Large intestine (tissue), 3 donors: ENCODE results near the gene AXL. TPM values are rescaled to one million over a fixed set of nuclear protein-coding genes. Genes with fewer than 3 reads are reported as not detected.
"Not testable (repeated sequence)": the region's sequence is repeated elsewhere in the genome, so short reads cannot be mapped to it uniquely, and the experiment has no call there.

Experiments
- DNase-seq, 2 donors: peaks; one replicate each; pipeline versions ENCODE4 v3.0.0 to v3.0.0-alpha.2; 2013
- H3K27ac ChIP-seq: one replicate; pipeline ENCODE4 v1.5.1; 2013; ENCODE audit warnings: low read length
- H3K27me3 ChIP-seq: 2 replicates; pipeline ENCODE4 v1.6.1; 2013; ENCODE audit warnings: low read length; ENCODE audit not compliant: control insufficient read depth, insufficient read depth
- H3K36me3 ChIP-seq: 2 replicates; pipeline ENCODE4 v1.6.1; 2013; ENCODE audit warnings: low read length; ENCODE audit not compliant: control insufficient read depth, insufficient read depth
- H3K4me1 ChIP-seq: one replicate; pipeline ENCODE4 v1.6.1; 2013; ENCODE audit warnings: low read length; ENCODE audit not compliant: control insufficient read depth, insufficient read depth
- H3K4me3 ChIP-seq: one replicate; pipeline ENCODE4 v1.5.1; 2013; ENCODE audit warnings: low read length
- H3K9me3 ChIP-seq: one replicate; pipeline ENCODE4 v1.6.1; 2013; ENCODE audit warnings: mild to moderate bottlenecking, low read depth, low read length, moderate library complexity; ENCODE audit not compliant: control insufficient read depth
- WGBS: methylation state at CpG from one replicate; pipeline ENCODE4 v1.1.5; 2013; ENCODE audit warnings: low lambda C conversion rate; ENCODE audit not compliant: insufficient coverage; 5-methylcytosine and 5-hydroxymethylcytosine counted together
- polyA plus RNA-seq: library from polyadenylated mRNA; unstranded; fragments of 120-200 nt; gene quantifications from one replicate; pipeline ENCODE4 v1.2.1, GENCODE V29; 2013

AXL gene
- polyA plus RNA-seq, 1 donor, result 16.0 TPM

- DNase-seq, result no peak
- Histone ChIP-seq H3K27me3 (no peaks in the 10 kb centered on the region), H3K4me3 (no peak overlapping the region), H3K36me3 (peaks cover 89% of the 10 kb centered on the region), H3K4me1 (no peaks in the 10 kb centered on the region), H3K27ac (no peak overlapping the region), H3K9me3 (no peaks in the 10 kb centered on the region)
- no CpG with 5 or more reads among the region's 6 CpGs for WGBS
Observed at GRCh38 chr19:41273076-41273475, 54.1 kb downstream of the AXL start.

- no peak overlapping the region for H3K4me3 ChIP-seq
- DNase-seq, result no peak
- H3K27me3 ChIP-seq, result no peaks in the 10 kb centered on the region
- WGBS, result no CpG with 5 or more reads among the region's 5 CpGs
- peaks cover 90% of the 10 kb centered on the region for H3K36me3 ChIP-seq
- no peak overlapping the region for H3K27ac ChIP-seq
- H3K9me3 ChIP-seq, result no peaks in the 10 kb centered on the region
- no peaks in the 10 kb centered on the region for H3K4me1 ChIP-seq
Observed at GRCh38 chr19:41274802-41275201, 55.8 kb downstream of the AXL start.

- Histone ChIP-seq H3K27ac (no peak overlapping the region), H3K36me3 (peaks cover 90% of the 10 kb centered on the region), H3K27me3 (no peaks in the 10 kb centered on the region), H3K4me3 (no peak overlapping the region), H3K4me1 (no peaks in the 10 kb centered on the region), H3K9me3 (no peaks in the 10 kb centered on the region)
- no peak for DNase-seq
- 100% methylated on average over 2 of the region's 3 CpGs for whole genome bisulfite sequencing
Observed at GRCh38 chr19:41276231-41276630, 57.2 kb downstream of the AXL start.

- DNase-seq, result no peak
- H3K9me3 ChIP-seq, result no peaks in the 10 kb centered on the region
- no CpG with 5 or more reads among the region's 2 CpGs for WGBS
- peaks cover 83% of the 10 kb centered on the region for H3K36me3 ChIP-seq
- H3K4me3 ChIP-seq, result no peak overlapping the region
- H3K27ac ChIP-seq, result no peak overlapping the region
- H3K27me3 ChIP-seq, result no peaks in the 10 kb centered on the region
- no peaks in the 10 kb centered on the region for H3K4me1 ChIP-seq
Observed at GRCh38 chr19:41278478-41278877, 59.5 kb downstream of the AXL start.

- H3K36me3 ChIP-seq, result peaks cover 82% of the 10 kb centered on the region
- H3K9me3 ChIP-seq, result no peaks in the 10 kb centered on the region
- WGBS, result no CpG with 5 or more reads among the region's 3 CpGs
- no peak for DNase-seq
- H3K4me1 ChIP-seq, result no peaks in the 10 kb centered on the region
- H3K27me3 ChIP-seq, result no peaks in the 10 kb centered on the region
- no peak overlapping the region for H3K27ac ChIP-seq
- H3K4me3 ChIP-seq, result no peak overlapping the region
Observed at GRCh38 chr19:41288673-41289530, 69.9 kb downstream of the AXL start.

GRCh38 chr19:41289814-41290213 lies 70.8 kb downstream of the AXL start:
- H3K9me3 ChIP-seq, H3K27me3 ChIP-seq, DNase-seq, H3K4me1 ChIP-seq, H3K4me3 ChIP-seq, H3K27ac ChIP-seq: not testable (repeated sequence)
- 100% methylated on average over 1 of the region's 8 CpGs for WGBS
- H3K36me3 ChIP-seq, result peaks cover 82% of the 10 kb centered on the region

- Histone ChIP-seq H3K4me3 (no peak overlapping the region), H3K27me3 (no peaks in the 10 kb centered on the region), H3K9me3 (no peaks in the 10 kb centered on the region), H3K4me1 (peaks cover 35% of the 10 kb centered on the region), H3K27ac (no peak overlapping the region), H3K36me3 (peaks cover 93% of the 10 kb centered on the region)
- 100% methylated on average over 1 of the region's 10 CpGs for WGBS
- no peak for DNase-seq
Observed at GRCh38 chr19:41294393-41294792, 75.4 kb downstream of the AXL start.

- peaks cover 96% of the 10 kb centered on the region for H3K36me3 ChIP-seq
- H3K9me3 ChIP-seq, result no peaks in the 10 kb centered on the region
- H3K4me1 ChIP-seq, result peaks cover 35% of the 10 kb centered on the region
- peak overlapping the region; percentile 52 for H3K27ac ChIP-seq
- DNase-seq, result peak; percentile 44 to 66
- no peak overlapping the region for H3K4me3 ChIP-seq
- no peaks in the 10 kb centered on the region for H3K27me3 ChIP-seq
- no CpG with 5 or more reads among the region's 6 CpGs for WGBS
Observed at GRCh38 chr19:41295499-41295898, 76.5 kb downstream of the AXL start.

- Histone ChIP-seq H3K9me3 (no peaks in the 10 kb centered on the region), H3K27me3 (no peaks in the 10 kb centered on the region), H3K27ac (no peak overlapping the region), H3K4me3 (no peak overlapping the region), H3K36me3 (peaks cover 99% of the 10 kb centered on the region), H3K4me1 (peaks cover 35% of the 10 kb centered on the region)
- no CpG with 5 or more reads among the region's 2 CpGs for WGBS
- no peak for DNase-seq
Observed at GRCh38 chr19:41296433-41296871, 77.4 kb downstream of the AXL start.

- Histone ChIP-seq H3K27me3 (no peaks in the 10 kb centered on the region), H3K4me3 (no peak overlapping the region), H3K27ac (peak overlapping the region; percentile 87), H3K4me1 (peaks cover 35% of the 10 kb centered on the region), H3K9me3 (no peaks in the 10 kb centered on the region), H3K36me3 (peaks cover 96% of the 10 kb centered on the region)
- WGBS, result 100% methylated on average over 1 of the region's 7 CpGs
- DNase-seq, result no peak
Observed at GRCh38 chr19:41297628-41298347, 78.8 kb downstream of the AXL start.
